Erythroblast (primary cell): ENCODE measurements around the gene CDH11.

Experiments used
- GATA1 ChIP-seq: IDR thresholded peaks from 2 replicates; pipeline ENCODE4 v1.6.1; 2011; ENCODE audit warnings: low read depth, mild to moderate bottlenecking, control low read depth, low read length, moderate library complexity
- POLR2A ChIP-seq: IDR thresholded peaks from 2 replicates; pipeline ENCODE4 v1.6.1; 2011; ENCODE audit warnings: mild to moderate bottlenecking, low read length

DNA sequence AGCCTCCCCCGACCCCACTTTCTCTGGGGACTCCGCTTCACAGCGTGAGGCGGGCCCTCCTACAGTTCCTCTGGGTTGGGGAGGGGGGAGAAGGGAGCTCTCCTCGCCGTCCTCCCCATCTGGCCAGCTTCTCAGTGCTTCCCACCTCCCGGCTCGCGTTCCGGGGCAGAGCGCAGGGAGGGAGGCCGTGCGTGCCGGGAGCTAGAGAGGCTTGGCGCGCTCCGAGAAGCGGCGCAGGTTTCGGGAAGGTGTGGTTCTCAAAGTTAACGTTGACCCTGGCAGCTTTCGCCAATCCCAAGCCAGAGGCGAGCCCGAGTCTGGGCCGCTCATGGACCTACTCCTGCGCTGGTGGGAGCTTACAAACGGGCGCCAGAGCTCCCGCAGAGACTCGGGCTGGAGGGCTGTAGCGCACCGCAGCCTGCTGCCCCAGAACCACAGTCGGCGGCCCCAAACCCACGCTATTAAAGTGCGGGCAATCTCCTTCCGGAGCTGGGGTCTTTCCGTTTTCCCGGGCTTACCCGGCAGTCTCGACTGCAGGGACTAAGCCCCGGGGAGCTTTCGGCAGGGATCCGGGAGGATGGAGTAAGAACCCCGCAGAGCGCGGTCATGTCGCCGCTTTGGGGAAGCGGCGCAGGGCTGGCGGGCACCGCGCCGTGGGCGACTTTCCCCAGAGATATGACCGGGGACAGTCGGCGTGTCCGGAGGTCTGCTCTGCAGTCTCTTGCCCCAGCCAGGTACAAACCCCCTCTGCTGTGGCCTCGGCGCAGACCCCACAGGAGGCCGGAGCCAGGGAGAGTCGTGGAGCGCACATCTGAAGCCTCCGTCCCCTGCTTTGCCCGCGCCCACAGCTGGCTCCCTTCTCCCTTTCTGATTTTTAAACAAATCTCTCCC lies 787 bp downstream of the CDH11 start:
- no peak for TF ChIP-seq POLR2A
- TF ChIP-seq GATA1: no peak
